ENCODE measurements around the gene MTERF4.

The MTERF4 gene

DNA sequence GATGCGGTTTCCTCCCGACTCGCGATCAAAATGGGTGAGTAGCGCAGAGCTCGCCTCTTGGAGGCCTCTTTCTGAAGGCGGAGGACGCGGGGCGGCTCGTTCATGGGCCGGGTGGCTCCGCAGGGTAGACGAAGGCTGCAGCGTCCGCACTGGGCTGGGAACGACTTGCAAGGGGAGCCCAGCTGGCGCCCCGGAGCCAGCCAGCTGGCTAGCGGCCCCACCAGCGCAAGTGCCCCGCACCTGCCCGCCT lies 47.5 kb upstream of the MTERF4 start:
- Histone ChIP-seq H2AFZ (ENCODE audit: low read length) (peak overlapping the region; percentile 100), H3F3A (ENCODE audit: insufficient read depth, low read length) (0 out of 2 replicates have a peak, but pooled peaks cover 4% of the 10 kb centered on the region), H3K4me3 (ENCODE audit: low read length) (peak overlapping the region; percentile 92), H3K27ac (ENCODE audit: low read length) (peak overlapping the region; percentile 32; the same call in 1 of the 2 replicates), H3K36me3 (replicated peaks; ENCODE audit: insufficient read depth, low read length) (no peaks in the 10 kb centered on the region), H3K27me3 (replicated peaks; ENCODE audit: insufficient read depth, low read length) (no peaks in the 10 kb centered on the region), H3K9ac (ENCODE audit: low read length) (peak overlapping the region; percentile 60), H3K4me1 (ENCODE audit: low read length) (peaks cover 14% of the 10 kb centered on the region), H3K79me2 (ENCODE audit: low read length) (peaks cover 40% of the 10 kb centered on the region), H3K9me2 (replicated peaks; ENCODE audit: insufficient read depth, low read length) (no peaks in the 10 kb centered on the region), H3K9me3 (replicated peaks; ENCODE audit: insufficient read depth, low read length) (no peaks in the 10 kb centered on the region), H3K4me2 (ENCODE audit: low read depth, low read length) (peak overlapping the region; percentile 100), H4K20me1 (ENCODE audit: insufficient read depth, low read length) (no peaks in the 10 kb centered on the region)
- TF ChIP-seq EZH2phosphoT487 (IDR thresholded peaks at IDR 0.05; ENCODE audit: low read length) (no peak), EZH2 (optimal IDR thresholded peaks at IDR 0.05; ENCODE audit: low read depth, low read length) (no peak)
- TF ChIP-seq, protein P1, sequence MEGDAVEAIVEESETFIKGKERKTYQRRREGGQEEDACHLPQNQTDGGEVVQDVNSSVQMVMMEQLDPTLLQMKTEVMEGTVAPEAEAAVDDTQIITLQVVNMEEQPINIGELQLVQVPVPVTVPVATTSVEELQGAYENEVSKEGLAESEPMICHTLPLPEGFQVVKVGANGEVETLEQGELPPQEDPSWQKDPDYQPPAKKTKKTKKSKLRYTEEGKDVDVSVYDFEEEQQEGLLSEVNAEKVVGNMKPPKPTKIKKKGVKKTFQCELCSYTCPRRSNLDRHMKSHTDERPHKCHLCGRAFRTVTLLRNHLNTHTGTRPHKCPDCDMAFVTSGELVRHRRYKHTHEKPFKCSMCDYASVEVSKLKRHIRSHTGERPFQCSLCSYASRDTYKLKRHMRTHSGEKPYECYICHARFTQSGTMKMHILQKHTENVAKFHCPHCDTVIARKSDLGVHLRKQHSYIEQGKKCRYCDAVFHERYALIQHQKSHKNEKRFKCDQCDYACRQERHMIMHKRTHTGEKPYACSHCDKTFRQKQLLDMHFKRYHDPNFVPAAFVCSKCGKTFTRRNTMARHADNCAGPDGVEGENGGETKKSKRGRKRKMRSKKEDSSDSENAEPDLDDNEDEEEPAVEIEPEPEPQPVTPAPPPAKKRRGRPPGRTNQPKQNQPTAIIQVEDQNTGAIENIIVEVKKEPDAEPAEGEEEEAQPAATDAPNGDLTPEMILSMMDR (IDR thresholded peaks at IDR 0.05; ENCODE audit: low read length): no peak
- no peak for DNase-seq

DNA sequence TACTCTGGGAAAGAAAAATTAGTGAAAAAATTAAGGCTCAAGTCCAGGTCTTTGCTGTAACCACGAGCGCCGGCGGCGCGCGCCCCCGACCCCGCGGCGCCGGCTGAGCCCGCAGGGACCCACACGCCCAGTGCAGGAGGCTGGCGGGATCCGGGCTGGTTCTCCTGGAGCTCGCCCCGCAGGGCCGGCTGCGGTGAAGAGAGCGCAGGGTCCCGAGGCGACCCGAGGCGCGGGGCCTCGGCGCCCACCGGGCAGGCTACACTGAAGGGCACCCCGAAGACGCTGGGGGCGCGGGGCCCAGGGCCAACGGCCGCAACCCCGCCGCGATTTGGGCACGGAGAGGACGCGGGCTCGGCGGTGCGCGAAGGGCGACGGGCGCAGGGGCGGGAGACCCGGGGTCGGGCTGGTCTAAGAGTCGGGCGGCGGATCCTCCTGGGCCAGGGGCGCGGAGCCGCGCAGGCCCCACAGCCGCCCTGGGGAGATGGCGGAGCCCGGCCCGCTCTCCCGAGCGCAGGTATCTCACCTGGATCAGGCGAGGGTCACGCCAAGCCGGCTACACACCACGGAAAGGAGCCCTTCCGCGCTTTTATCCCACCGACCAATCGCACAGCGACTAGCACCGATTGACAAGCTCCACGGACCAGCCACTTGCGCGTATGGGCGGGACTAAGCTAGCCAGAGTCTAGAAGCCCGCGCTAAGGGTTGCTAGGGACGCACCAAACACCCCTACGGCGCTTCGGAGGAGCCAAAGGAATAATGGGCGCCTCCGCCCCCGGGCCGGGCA lies 47.0 kb upstream of the MTERF4 start, which contains the start of gene PASK:
Gene PASK, minus strand, starts transcription at position 582 of the 784 bp plus-strand sequence. CDS start 6,440 bp downstream, outside the sequence.
- Histone ChIP-seq H2AFZ (ENCODE audit: low read length) (peak within 1 kb of the TSS; percentile 100), H3K9ac (ENCODE audit: low read length) (peak within 1 kb of the TSS; percentile 79), H3K9me3 (replicated peaks; ENCODE audit: insufficient read depth, low read length) (no peaks in the 10 kb centered on the region), H3K27ac (ENCODE audit: low read length) (peak within 1 kb of the TSS; percentile 32; the same call in 1 of the 2 replicates), H3K4me2 (ENCODE audit: low read depth, low read length) (peak within 1 kb of the TSS; percentile 100), H4K20me1 (ENCODE audit: insufficient read depth, low read length) (no peaks in the 10 kb centered on the region), H3K36me3 (replicated peaks; ENCODE audit: insufficient read depth, low read length) (no peaks in the 10 kb centered on the region), H3K79me2 (ENCODE audit: low read length) (peaks cover 40% of the 10 kb centered on the region), H3F3A (ENCODE audit: insufficient read depth, low read length) (0 out of 2 replicates have a peak, but pooled peaks cover 4% of the 10 kb centered on the region), H3K4me1 (ENCODE audit: low read length) (peaks cover 14% of the 10 kb centered on the region), H3K27me3 (replicated peaks; ENCODE audit: insufficient read depth, low read length) (no peaks in the 10 kb centered on the region), H3K9me2 (replicated peaks; ENCODE audit: insufficient read depth, low read length) (no peaks in the 10 kb centered on the region), H3K4me3 (ENCODE audit: low read length) (peak within 1 kb of the TSS; percentile 92)
- TF ChIP-seq EZH2 (optimal IDR thresholded peaks at IDR 0.05; ENCODE audit: low read depth, low read length): no peak
- TF ChIP-seq, protein P1 (IDR thresholded peaks at IDR 0.05; ENCODE audit: low read length): no peak
- no peak for TF ChIP-seq EZH2phosphoT487 (IDR thresholded peaks at IDR 0.05; ENCODE audit: low read length)
- peak; percentile 97 for DNase-seq

DNA sequence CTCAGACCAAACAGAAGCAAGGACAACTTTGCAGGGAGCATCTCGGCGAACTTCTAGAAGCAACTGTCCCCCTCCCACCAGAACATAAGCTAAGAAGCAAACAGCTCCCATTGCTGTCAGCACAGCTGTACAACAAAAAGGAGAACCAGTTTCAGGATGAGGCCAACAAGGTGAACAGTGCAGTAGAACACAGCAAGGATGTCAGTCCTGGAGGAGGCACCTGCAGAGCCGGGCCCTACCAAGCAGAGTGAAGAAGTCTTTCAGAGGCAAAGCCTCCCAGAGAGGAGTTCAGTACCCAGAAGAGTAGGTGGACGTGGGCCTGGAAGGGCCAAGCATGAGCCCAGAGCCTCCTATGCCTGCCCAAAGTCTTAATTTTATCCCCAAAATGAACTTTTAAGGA lies 46.2 kb upstream of the MTERF4 start:
- Histone ChIP-seq H3K9me3 (replicated peaks; ENCODE audit: insufficient read depth, low read length) (no peaks in the 10 kb centered on the region), H3K9ac (ENCODE audit: low read length) (peak overlapping the region; percentile 60; the same call in 1 of the 2 replicates), H4K20me1 (ENCODE audit: insufficient read depth, low read length) (no peaks in the 10 kb centered on the region), H3K27ac (ENCODE audit: low read length) (no peak overlapping the region), H3K27me3 (replicated peaks; ENCODE audit: insufficient read depth, low read length) (no peaks in the 10 kb centered on the region), H3K9me2 (replicated peaks; ENCODE audit: insufficient read depth, low read length) (no peaks in the 10 kb centered on the region), H2AFZ (ENCODE audit: low read length) (peak overlapping the region; percentile 100; the same call in 1 of the 2 replicates), H3K4me2 (ENCODE audit: low read depth, low read length) (peak overlapping the region; percentile 100), H3K79me2 (ENCODE audit: low read length) (peaks cover 36% of the 10 kb centered on the region), H3K36me3 (replicated peaks; ENCODE audit: insufficient read depth, low read length) (no peaks in the 10 kb centered on the region), H3F3A (ENCODE audit: insufficient read depth, low read length) (0 out of 2 replicates have a peak, but pooled peaks cover 4% of the 10 kb centered on the region), H3K4me3 (ENCODE audit: low read length) (peak overlapping the region; percentile 92), H3K4me1 (ENCODE audit: low read length) (peaks cover 14% of the 10 kb centered on the region)
- TF ChIP-seq, protein P1 (IDR thresholded peaks at IDR 0.05; ENCODE audit: low read length): no peak
- TF ChIP-seq EZH2 (optimal IDR thresholded peaks at IDR 0.05; ENCODE audit: low read depth, low read length): no peak
- no peak for TF ChIP-seq EZH2phosphoT487 (IDR thresholded peaks at IDR 0.05; ENCODE audit: low read length)
- no peak for DNase-seq

Data from MM.1S (cell line).